ENCODE measurements around the gene MPHOSPH9. TPM values are rescaled to one million over a fixed set of nuclear protein-coding genes. Genes with fewer than 3 reads are reported as not detected.
A peak's percentile ranks its signal among the peaks of the same experiment; 100 is the strongest.

MPHOSPH9 gene
- polyA plus RNA-seq, 3 donors = 6.3 to 14.1 (median 9.2) TPM

DNA sequence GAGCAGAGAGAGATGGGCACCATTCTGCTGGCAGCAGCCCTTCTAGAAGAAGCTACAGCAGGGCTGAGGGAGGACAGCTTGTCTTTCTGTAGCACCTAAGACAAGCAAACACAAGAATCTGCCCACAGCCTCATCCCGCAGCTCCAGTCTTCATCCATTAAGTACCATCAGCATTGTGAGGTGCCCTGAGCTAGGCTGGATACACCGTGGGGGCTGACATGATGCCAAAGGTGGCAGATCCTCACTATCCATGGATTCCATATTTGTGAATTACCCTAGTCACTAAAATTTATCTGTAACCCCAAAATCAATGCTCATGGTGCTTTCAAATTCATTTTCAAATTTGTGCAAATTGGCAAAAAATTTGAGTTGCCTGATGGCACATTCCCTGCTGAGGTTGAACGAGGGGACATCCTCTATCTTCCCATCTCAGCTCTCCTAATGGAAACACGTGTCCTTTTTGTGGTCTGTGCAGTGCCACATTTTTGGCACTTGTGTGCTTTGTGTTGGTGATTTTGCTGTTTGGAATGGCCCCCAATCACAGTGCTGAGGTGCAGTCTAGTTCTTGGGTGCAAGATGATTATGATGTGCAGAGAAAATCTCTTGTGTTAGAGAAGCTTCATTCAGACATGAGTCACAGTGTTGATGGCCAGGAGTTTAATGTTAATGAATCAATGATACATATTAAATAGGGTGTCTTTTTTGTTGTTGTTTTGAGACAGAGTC, 89.0 kb downstream of the MPHOSPH9 start:
- Histone ChIP-seq H3K79me2 (ENCODE audit: insufficient read depth, low read length) (no peaks in the 10 kb centered on the region), H3K4me2 (replicated peaks; ENCODE audit: extremely low read depth, low read length, poor library complexity, severe bottlenecking) (no peak overlapping the region), H3K27ac (ENCODE audit: low read depth in 1 of 2, low read length in 2 of 2) (no peak overlapping the region), H3K36me3 (replicated peaks in 1 of 2; ENCODE audit: control insufficient read depth in 1 of 2, insufficient read depth in 2 of 2, low read length in 2 of 2) (no peaks in the 10 kb centered on the region), H3K4me1 (ENCODE audit: control insufficient read depth in 1 of 2, insufficient read depth in 2 of 2, low read length in 2 of 2) (peaks cover 10% of the 10 kb centered on the region in 2 donors), H3K9ac (ENCODE audit: insufficient read depth, low read length, poor library complexity, severe bottlenecking) (no peak overlapping the region), H4K20me1 (ENCODE audit: insufficient read depth, low read length) (no peaks in the 10 kb centered on the region), H3K27me3 (ENCODE audit: control insufficient read depth in 2 of 2, insufficient read depth in 2 of 2, low read length in 2 of 2) (peaks cover 0 to under 1% of the 10 kb centered on the region in 2 donors), H2AFZ (ENCODE audit: insufficient read depth, low read depth, low read length, poor library complexity, severe bottlenecking) (peak overlapping the region; percentile 66), H3K9me3 (replicated peaks in 1 of 2; ENCODE audit: control insufficient read depth in 1 of 2, insufficient read depth in 1 of 2, low read length in 2 of 2) (no peaks in the 10 kb centered on the region), H3K4me3 (replicated peaks in 1 of 3; ENCODE audit: low read depth in 2 of 3, low read length in 3 of 3) (no peak overlapping the region)
- Mint-ChIP-seq H3K9me3 (peaks cover 0 to 2% (median 0%) of the 10 kb centered on the region in 7 donors), H3K27me3 (ENCODE audit: low read depth in 3 of 3) (peaks cover 4 to 11% (median 7%) of the 10 kb centered on the region in 3 donors), H3K27ac (no peak overlapping the region), H3K36me3 (peaks cover 0 to 4% of the 10 kb centered on the region in 2 donors), H3K4me1 (peaks cover 20% of the 10 kb centered on the region), H3K4me3 (no peak overlapping the region)
- intact Hi-C loops (cut with micrococcal nuclease) = loop anchor here in 1 of 2 donors (10.0 kb wide), 1 partner anchor 99 kb away; no protein-coding TSS in a partner anchor
- 88% methylated on average over 3 of the region's 4 CpGs for WGBS (ENCODE audit: insufficient coverage)
- no peak for DNase-seq
- TF ChIP-seq, protein P1, sequence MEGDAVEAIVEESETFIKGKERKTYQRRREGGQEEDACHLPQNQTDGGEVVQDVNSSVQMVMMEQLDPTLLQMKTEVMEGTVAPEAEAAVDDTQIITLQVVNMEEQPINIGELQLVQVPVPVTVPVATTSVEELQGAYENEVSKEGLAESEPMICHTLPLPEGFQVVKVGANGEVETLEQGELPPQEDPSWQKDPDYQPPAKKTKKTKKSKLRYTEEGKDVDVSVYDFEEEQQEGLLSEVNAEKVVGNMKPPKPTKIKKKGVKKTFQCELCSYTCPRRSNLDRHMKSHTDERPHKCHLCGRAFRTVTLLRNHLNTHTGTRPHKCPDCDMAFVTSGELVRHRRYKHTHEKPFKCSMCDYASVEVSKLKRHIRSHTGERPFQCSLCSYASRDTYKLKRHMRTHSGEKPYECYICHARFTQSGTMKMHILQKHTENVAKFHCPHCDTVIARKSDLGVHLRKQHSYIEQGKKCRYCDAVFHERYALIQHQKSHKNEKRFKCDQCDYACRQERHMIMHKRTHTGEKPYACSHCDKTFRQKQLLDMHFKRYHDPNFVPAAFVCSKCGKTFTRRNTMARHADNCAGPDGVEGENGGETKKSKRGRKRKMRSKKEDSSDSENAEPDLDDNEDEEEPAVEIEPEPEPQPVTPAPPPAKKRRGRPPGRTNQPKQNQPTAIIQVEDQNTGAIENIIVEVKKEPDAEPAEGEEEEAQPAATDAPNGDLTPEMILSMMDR (IDR thresholded peaks at IDR 0.05) = no peak

GRCh38 chr12:123142921-123143735, 89.8 kb downstream of the MPHOSPH9 start:
- peak overlapping the region; percentile 66 for H2AFZ ChIP-seq (ENCODE audit: insufficient read depth, low read depth, low read length, poor library complexity, severe bottlenecking)
- TF ChIP-seq, protein P1 (IDR thresholded peaks at IDR 0.05) = no peak
- Mint-ChIP-seq H3K4me3 (peak overlapping the region; percentile 15 to 24), H3K27ac (peak overlapping the region in 1 of 7 donors; percentile 6), H3K4me1 (peaks cover 20% of the 10 kb centered on the region), H3K36me3 (no peaks in the 10 kb centered on the region), H3K9me3 (peaks cover 0 to 2% (median 0%) of the 10 kb centered on the region in 7 donors), H3K27me3 (ENCODE audit: low read depth in 3 of 3) (peaks cover 0 to 7% (median 4%) of the 10 kb centered on the region in 3 donors)
- H3K79me2 ChIP-seq (ENCODE audit: insufficient read depth, low read length) = no peaks in the 10 kb centered on the region
- no peak overlapping the region for H3K27ac ChIP-seq (ENCODE audit: low read depth in 1 of 2, low read length in 2 of 2)
- H3K9me3 ChIP-seq (replicated peaks in 1 of 2; ENCODE audit: control insufficient read depth in 1 of 2, insufficient read depth in 1 of 2, low read length in 2 of 2) = no peaks in the 10 kb centered on the region
- no peak overlapping the region for H3K4me2 ChIP-seq (replicated peaks; ENCODE audit: extremely low read depth, low read length, poor library complexity, severe bottlenecking)
- no peaks in the 10 kb centered on the region for H3K36me3 ChIP-seq (replicated peaks in 1 of 2; ENCODE audit: control insufficient read depth in 1 of 2, insufficient read depth in 2 of 2, low read length in 2 of 2)
- intact Hi-C loops (cut with micrococcal nuclease) = loop anchor here in 1 of 2 donors (10.0 kb wide), 1 partner anchor 98 kb away; no protein-coding TSS in a partner anchor
- DNase-seq = peak; percentile 30 to 61 (median 46)
- 27% methylated on average over 9 of the region's 11 CpGs for WGBS (ENCODE audit: insufficient coverage)
- no peaks in the 10 kb centered on the region for H3K27me3 ChIP-seq (ENCODE audit: control insufficient read depth in 2 of 2, insufficient read depth in 2 of 2, low read length in 2 of 2)
- H3K4me3 ChIP-seq (replicated peaks in 1 of 3; ENCODE audit: low read depth in 2 of 3, low read length in 3 of 3) = no peak overlapping the region
- H3K9ac ChIP-seq (ENCODE audit: insufficient read depth, low read length, poor library complexity, severe bottlenecking) = no peak overlapping the region
- H3K4me1 ChIP-seq (ENCODE audit: control insufficient read depth in 1 of 2, insufficient read depth in 2 of 2, low read length in 2 of 2) = peaks cover 10% of the 10 kb centered on the region in 2 donors
- H4K20me1 ChIP-seq (ENCODE audit: insufficient read depth, low read length) = no peaks in the 10 kb centered on the region

Measured in CD14-positive monocyte (primary cell).